Activated naive CD8-positive, alpha-beta T cell treated with anti-CD3 and anti-CD28 coated beads, Interleukin-2, amount 10 ng/mL, durations not matched to agents 7 days and 5 days (primary cell): Measurements from ENCODE around the gene SPRR3. TPM values are rescaled to one million over a fixed set of nuclear protein-coding genes. Genes with fewer than 3 reads are reported as not detected.
"Not testable (repeated sequence)": the region's sequence is repeated elsewhere in the genome, so short reads cannot be mapped to it uniquely, and the experiment has no call there.

Experiments
- ATAC-seq: fragments of 150-1000 bp; cut with Tn5 transposase; one replicate; pipeline ENCODE4 v1.10.0; 2021; ENCODE audit warnings: low read depth, moderate library complexity
- POLR2A ChIA-PET: fragments of 350-600 bp; sonication (Branson Sonifier 250); formaldehyde crosslinking; loops from one replicate; lab custom pipeline; 2021; ENCODE audit warnings: antibody characterized with exemption; lab: Charles Lee
- DNase-seq: peaks from one replicate; pipeline ENCODE4 v3.0.0; 2021
- H3K27ac Mint-ChIP-seq: one replicate; pipeline ENCODE4 v1.8.0; 2022; ENCODE audit warnings: mild to moderate bottlenecking, mixed read lengths
- H3K27me3 Mint-ChIP-seq: one replicate; pipeline ENCODE4 v1.8.0; 2022; ENCODE audit warnings: mild to moderate bottlenecking, moderate library complexity, mixed read lengths
- H3K36me3 Mint-ChIP-seq: one replicate; pipeline ENCODE4 v1.8.0; 2021; ENCODE audit warnings: mild to moderate bottlenecking, mixed read lengths
- H3K4me1 Mint-ChIP-seq: one replicate; pipeline ENCODE4 v1.8.0; 2021; ENCODE audit warnings: mixed read lengths
- H3K4me3 Mint-ChIP-seq: one replicate; pipeline ENCODE4 v1.8.0; 2022; ENCODE audit warnings: mild to moderate bottlenecking, moderate library complexity, mixed read lengths
- H3K9me3 Mint-ChIP-seq: one replicate; pipeline ENCODE4 v1.8.0; 2021; ENCODE audit warnings: mixed read lengths
- total RNA-seq, 2 experiments: library from RNA; stranded (reverse); gene quantifications; one replicate each; pipeline ENCODE4 v1.2.3, GENCODE V29; 2021

Gene SPRR3
- total RNA-seq, 2 experiments from 2014 or later: not detected

DNA sequence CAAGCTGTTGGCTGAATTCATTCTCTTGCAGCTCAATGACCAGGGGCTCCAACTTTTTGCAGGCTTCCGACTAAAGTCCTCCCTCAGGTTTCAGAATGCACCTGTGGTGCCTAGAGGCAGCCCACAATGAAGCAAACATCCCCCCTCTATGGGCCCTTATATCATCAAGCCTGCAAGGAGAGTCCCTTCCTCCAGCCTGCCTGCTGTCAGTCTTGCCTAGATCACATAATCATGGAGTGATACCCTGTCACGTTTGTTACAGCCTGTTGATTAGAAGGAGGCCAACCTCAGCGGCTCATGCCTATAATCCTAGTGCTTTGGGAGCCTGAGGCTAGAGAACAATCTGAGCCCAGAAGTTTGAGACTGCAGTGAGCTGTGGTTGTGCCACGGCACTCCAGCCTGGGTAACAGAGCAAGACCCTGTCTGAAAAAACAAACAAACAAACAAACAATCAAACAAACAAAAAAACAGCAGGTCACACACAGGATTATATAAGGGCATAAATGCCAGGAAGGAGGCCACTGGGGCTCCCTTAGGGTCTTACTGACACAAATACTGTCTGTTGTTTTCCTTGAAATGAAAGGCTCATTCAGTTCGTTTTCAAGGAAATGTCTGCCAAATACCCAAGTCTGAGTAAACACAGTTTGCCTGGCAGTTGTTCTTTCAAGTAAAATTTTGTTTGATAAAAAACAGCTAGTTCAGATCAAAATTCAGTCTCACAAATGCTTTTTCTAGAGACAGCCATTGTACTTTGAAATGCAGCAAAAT lies 4.7 kb upstream of the SPRR3 start:
- POLR2A ChIA-PET: no interaction called here
- peaks cover 11% of the 10 kb centered on the region for H3K27me3 Mint-ChIP-seq
- H3K27ac Mint-ChIP-seq: no peak overlapping the region
- no peak for ATAC-seq
- no peak overlapping the region for H3K4me3 Mint-ChIP-seq
- no peak for DNase-seq
- no peaks in the 10 kb centered on the region for H3K36me3 Mint-ChIP-seq
- H3K4me1 Mint-ChIP-seq: no peaks in the 10 kb centered on the region
- no peaks in the 10 kb centered on the region for H3K9me3 Mint-ChIP-seq

DNA sequence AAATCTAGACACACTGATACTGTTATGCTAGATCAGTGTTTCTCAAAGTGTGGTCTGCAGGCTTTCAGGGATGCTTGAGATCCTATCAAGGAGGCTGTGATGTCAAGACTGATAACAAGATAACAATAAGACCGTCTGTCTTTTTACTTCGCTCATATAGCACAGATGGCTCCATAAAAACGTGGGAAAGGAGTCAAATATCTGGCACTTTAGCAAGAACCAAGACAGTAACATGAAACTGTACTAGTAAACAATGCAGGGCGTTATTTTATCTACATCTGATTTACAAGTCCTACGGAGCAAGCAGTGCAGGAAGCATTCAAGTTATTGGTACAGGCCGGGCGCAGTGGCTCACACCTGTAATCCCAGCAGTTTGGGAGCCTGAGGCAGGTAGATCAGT lies 3.6 kb upstream of the SPRR3 start:
- H3K9me3 Mint-ChIP-seq: no peaks in the 10 kb centered on the region
- ATAC-seq: no peak

GRCh38 chr1:152998476-152998875 lies 3.1 kb upstream of the SPRR3 start:
- H3K4me3 Mint-ChIP-seq: no peak overlapping the region

More for the DNA sequence above, 3.6 kb upstream of the SPRR3 start:
- Mint-ChIP-seq H3K36me3 (no peaks in the 10 kb centered on the region), H3K27me3 (peaks cover 11% of the 10 kb centered on the region), H3K4me3 (no peak overlapping the region), H3K4me1 (no peaks in the 10 kb centered on the region), H3K27ac (no peak overlapping the region)
- DNase-seq: no peak
- POLR2A ChIA-PET: no interaction called here

GRCh38 chr1:152999818-153000217 lies 1.7 kb upstream of the SPRR3 start:
- no peaks in the 10 kb centered on the region for H3K4me1 Mint-ChIP-seq
- H3K36me3 Mint-ChIP-seq: no peaks in the 10 kb centered on the region
- peaks cover 6% of the 10 kb centered on the region for H3K27me3 Mint-ChIP-seq
- POLR2A ChIA-PET: no interaction called here
- no peak overlapping the region for H3K27ac Mint-ChIP-seq
- no peak for DNase-seq
- ATAC-seq: no peak
- no peak overlapping the region for H3K4me3 Mint-ChIP-seq
- peaks cover 1% of the 10 kb centered on the region for H3K9me3 Mint-ChIP-seq

More at GRCh38 chr1:152998476-152998875, 3.1 kb upstream of the SPRR3 start:
- no peaks in the 10 kb centered on the region for H3K4me1 Mint-ChIP-seq
- no peaks in the 10 kb centered on the region for H3K36me3 Mint-ChIP-seq
- POLR2A ChIA-PET: no interaction called here
- H3K9me3 Mint-ChIP-seq: no peaks in the 10 kb centered on the region
- H3K27me3 Mint-ChIP-seq: peaks cover 11% of the 10 kb centered on the region
- no peak for DNase-seq
- H3K27ac Mint-ChIP-seq: no peak overlapping the region
- ATAC-seq: no peak

GRCh38 chr1:153000294-153000693 lies 1.3 kb upstream of the SPRR3 start:
- H3K9me3 Mint-ChIP-seq: peaks cover 1% of the 10 kb centered on the region
- H3K36me3 Mint-ChIP-seq: no peaks in the 10 kb centered on the region
- ATAC-seq: no peak
- H3K4me1 Mint-ChIP-seq: no peaks in the 10 kb centered on the region
- no peak overlapping the region for H3K4me3 Mint-ChIP-seq
- peaks cover 6% of the 10 kb centered on the region for H3K27me3 Mint-ChIP-seq
- no peak overlapping the region for H3K27ac Mint-ChIP-seq
- POLR2A ChIA-PET: no interaction called here
- DNase-seq: no peak

DNA sequence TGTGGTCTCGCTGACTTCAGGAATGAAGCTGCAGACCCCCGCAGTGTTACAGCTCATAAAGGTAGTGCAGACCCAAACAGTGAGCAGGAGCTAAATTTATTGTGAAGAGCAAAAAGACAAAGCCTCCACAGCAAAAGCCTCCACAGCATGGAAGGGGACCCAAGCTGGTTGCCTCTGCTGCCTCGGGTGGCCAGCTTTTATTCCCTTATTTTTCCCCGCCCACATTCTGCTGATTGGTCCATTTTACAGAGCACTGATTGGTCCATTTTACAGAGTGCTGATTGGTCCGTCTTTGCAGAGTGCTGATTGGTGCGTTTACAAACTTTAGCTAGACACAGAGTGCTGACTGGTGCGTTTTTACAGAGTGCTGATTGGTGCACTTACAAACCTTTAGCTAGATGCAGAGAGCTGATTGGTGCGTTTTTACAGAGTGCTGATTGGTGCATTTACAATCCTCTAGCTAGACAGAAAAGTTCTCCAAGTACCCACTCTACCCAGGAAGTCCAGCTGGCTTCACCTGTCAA lies 9.7 kb downstream of the SPRR3 start:
- POLR2A ChIA-PET, H3K9me3 Mint-ChIP-seq, DNase-seq, H3K4me1 Mint-ChIP-seq, ATAC-seq, H3K4me3 Mint-ChIP-seq, H3K27me3 Mint-ChIP-seq, H3K27ac Mint-ChIP-seq, H3K36me3 Mint-ChIP-seq: not testable (repeated sequence)

GRCh38 chr1:153021829-153022228 lies 20.3 kb downstream of the SPRR3 start:
- H3K9me3 Mint-ChIP-seq, H3K36me3 Mint-ChIP-seq, H3K27ac Mint-ChIP-seq, ATAC-seq, DNase-seq, H3K4me1 Mint-ChIP-seq, H3K4me3 Mint-ChIP-seq, POLR2A ChIA-PET: not testable (repeated sequence)
- H3K27me3 Mint-ChIP-seq: peaks cover 21% of the 10 kb centered on the region

DNA sequence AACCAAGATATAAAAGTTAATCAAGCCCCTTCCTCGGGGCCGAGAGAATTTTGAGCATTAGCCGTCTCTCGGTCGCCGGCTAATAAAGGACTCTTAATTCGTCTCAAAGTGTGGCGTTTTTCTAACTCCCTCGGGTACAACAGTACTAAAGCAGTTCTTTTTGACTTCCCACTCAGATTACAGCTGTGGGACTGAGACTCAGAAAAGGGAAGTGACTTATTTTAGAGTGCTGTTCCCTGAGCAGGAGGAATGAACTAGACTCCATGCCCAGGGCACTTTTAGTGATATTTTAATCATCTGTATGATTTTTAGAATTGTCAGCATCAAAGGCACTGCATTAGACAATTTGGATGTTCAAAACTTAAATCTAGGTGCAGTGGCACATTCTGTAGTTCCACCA lies 20.8 kb downstream of the SPRR3 start:
- H3K4me1 Mint-ChIP-seq, H3K36me3 Mint-ChIP-seq, H3K4me3 Mint-ChIP-seq, POLR2A ChIA-PET, H3K9me3 Mint-ChIP-seq, DNase-seq, H3K27ac Mint-ChIP-seq, ATAC-seq: not testable (repeated sequence)
- H3K27me3 Mint-ChIP-seq: peaks cover 20% of the 10 kb centered on the region

DNA sequence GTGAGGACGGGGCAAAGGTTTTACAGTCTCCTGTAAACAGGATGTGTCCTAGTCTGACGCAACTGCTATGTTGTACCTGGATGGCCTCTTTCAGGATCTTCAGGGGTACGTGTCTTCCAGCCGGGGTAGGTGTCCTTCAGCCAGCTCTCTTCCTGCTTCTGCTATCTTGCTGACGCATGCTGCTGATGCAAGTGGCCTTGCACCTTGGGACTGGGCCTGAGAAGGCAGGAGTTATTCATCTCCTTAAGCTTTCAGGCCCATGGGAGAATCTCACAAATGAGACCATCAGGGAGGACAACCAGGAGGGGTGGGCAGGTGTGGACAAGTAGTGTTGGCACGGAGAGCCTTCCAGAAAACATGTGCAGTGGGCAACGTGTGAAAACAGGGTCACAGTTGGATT lies 21.6 kb downstream of the SPRR3 start:
- H3K36me3 Mint-ChIP-seq: no peaks in the 10 kb centered on the region
- no peak overlapping the region for H3K27ac Mint-ChIP-seq
- ATAC-seq (no peak), DNase-seq (no peak)
- no peaks in the 10 kb centered on the region for H3K9me3 Mint-ChIP-seq
- POLR2A ChIA-PET: no interaction called here
- no peaks in the 10 kb centered on the region for H3K4me1 Mint-ChIP-seq
- H3K27me3 Mint-ChIP-seq: peaks cover 20% of the 10 kb centered on the region
- H3K4me3 Mint-ChIP-seq: no peak overlapping the region

DNA sequence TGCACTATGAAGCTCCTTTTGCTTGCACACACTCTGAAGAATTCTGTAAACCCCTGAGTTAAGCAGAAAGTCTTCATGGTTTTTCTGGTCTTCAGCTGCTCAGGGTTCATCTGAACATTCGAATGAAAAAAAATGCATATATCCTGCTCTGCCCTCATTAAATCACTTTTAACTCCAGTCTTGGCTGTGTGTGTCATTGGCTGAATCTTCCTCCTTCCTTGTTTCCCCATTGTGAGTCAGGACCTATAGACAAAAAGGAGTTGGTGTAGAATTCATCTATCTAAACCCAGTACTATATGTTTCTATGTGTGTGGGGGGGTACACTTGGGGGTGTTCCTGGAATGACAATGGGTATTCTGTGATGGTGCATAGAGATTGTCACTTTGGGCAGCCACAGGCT lies 22.9 kb downstream of the SPRR3 start:
- Mint-ChIP-seq H3K27ac (no peak overlapping the region), H3K4me3 (no peak overlapping the region), H3K9me3 (peaks cover 3% of the 10 kb centered on the region), H3K4me1 (no peaks in the 10 kb centered on the region), H3K36me3 (no peaks in the 10 kb centered on the region), H3K27me3 (peaks cover 16% of the 10 kb centered on the region)
- POLR2A ChIA-PET: no interaction called here
- no peak for ATAC-seq
- no peak for DNase-seq

- Mint-ChIP-seq H3K4me1 (no peaks in the 10 kb centered on the region), H3K9me3 (peaks cover 3% of the 10 kb centered on the region), H3K36me3 (no peaks in the 10 kb centered on the region), H3K4me3 (no peak overlapping the region), H3K27me3 (peaks cover 10% of the 10 kb centered on the region), H3K27ac (no peak overlapping the region)
- DNase-seq: no peak
- POLR2A ChIA-PET: no interaction called here
- ATAC-seq: no peak
Measured at GRCh38 chr1:153025797-153026196, 24.2 kb downstream of the SPRR3 start.

DNA sequence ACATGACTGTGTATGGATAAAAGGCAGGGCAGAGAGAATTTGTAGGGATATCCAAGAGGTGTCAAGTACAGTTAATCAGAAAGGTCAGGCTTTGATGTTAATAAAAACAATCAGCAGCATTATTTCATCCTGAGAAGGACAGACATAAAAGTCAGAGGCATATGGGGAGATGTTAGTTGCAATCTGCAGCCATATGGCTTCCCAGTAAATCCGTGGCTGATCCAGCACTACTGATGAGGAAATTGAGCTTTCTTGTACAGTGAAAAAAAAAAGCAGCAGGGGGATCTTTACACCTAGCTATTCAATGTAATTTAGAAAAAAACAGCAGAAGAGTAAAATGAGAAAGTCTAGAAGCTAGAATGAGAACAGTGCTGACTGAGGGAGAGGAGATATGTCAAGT lies 27.2 kb downstream of the SPRR3 start:
- Mint-ChIP-seq H3K27me3 (no peaks in the 10 kb centered on the region), H3K9me3 (peaks cover 3% of the 10 kb centered on the region), H3K4me3 (no peak overlapping the region), H3K27ac (no peak overlapping the region), H3K36me3 (no peaks in the 10 kb centered on the region), H3K4me1 (no peaks in the 10 kb centered on the region)
- POLR2A ChIA-PET: no interaction called here
- no peak for DNase-seq
- no peak for ATAC-seq

- no peaks in the 10 kb centered on the region for H3K4me1 Mint-ChIP-seq
- ATAC-seq (no peak), DNase-seq (no peak)
- H3K9me3 Mint-ChIP-seq: peaks cover 3% of the 10 kb centered on the region
- H3K27me3 Mint-ChIP-seq: no peaks in the 10 kb centered on the region
- H3K27ac Mint-ChIP-seq: no peak within 1 kb of the TSS
- POLR2A ChIA-PET: no interaction called here
- H3K36me3 Mint-ChIP-seq: no peaks in the 10 kb centered on the region
- no peak within 1 kb of the TSS for H3K4me3 Mint-ChIP-seq
Measured at GRCh38 chr1:153030895-153031294, 29.3 kb downstream of the SPRR3 start, which contains the start of gene SPRR1B. Gene SPRR1B (plus strand): TSS chr1:153031203. CDS start chr1:153032346, 1,143 bp downstream.

- ATAC-seq: no peak
- no peak overlapping the region for H3K4me3 Mint-ChIP-seq
- no peaks in the 10 kb centered on the region for H3K4me1 Mint-ChIP-seq
- POLR2A ChIA-PET: no interaction called here
- H3K9me3 Mint-ChIP-seq: peaks cover 3% of the 10 kb centered on the region
- H3K27ac Mint-ChIP-seq: no peak overlapping the region
- H3K36me3 Mint-ChIP-seq: no peaks in the 10 kb centered on the region
- DNase-seq: no peak
- no peaks in the 10 kb centered on the region for H3K27me3 Mint-ChIP-seq
Measured at GRCh38 chr1:153032073-153032472, 30.5 kb downstream of the SPRR3 start.
